PFSK-1 (cell line): ENCODE data around the gene PXT1.

Source experiments
- FOXP2 ChIP-seq: optimal IDR thresholded peaks from 2 replicates; pipeline ENCODE3; 2011; ENCODE audit warnings: borderline replicate concordance, control low read depth, inconsistent platforms; ENCODE audit not compliant: insufficient read depth; ENCODE audit errors: extremely low read length, extremely low read depth
- POLR2AphosphoS5 ChIP-seq: IDR thresholded peaks from 2 replicates; pipeline ENCODE4 v1.6.1; 2012; ENCODE audit warnings: low read depth, mild to moderate bottlenecking, control low read depth, low read length, moderate library complexity
- REST ChIP-seq, 2 experiments: IDR thresholded peaks; 2 replicates each; pipeline versions ENCODE4 v1.6.1 to v1.8.0; 2011 to 2012; ENCODE audit warnings: low read depth in 2 of 2, low read length in 2 of 2, control low read depth in 1 of 2, inconsistent platforms in 1 of 2, mild to moderate bottlenecking in 1 of 2, moderate library complexity in 1 of 2; ENCODE audit not compliant: insufficient read depth in 1 of 2
- SIN3A ChIP-seq: IDR thresholded peaks from 2 replicates; pipeline ENCODE4 v1.6.1; 2012; ENCODE audit warnings: mild to moderate bottlenecking, low read length, moderate library complexity, borderline replicate concordance; ENCODE audit not compliant: insufficient read depth
- TAF1 ChIP-seq: IDR thresholded peaks from 2 replicates; pipeline ENCODE4 v1.6.1; 2012; ENCODE audit warnings: low read length, control low read depth, borderline replicate concordance; ENCODE audit not compliant: insufficient read depth

The PXT1 gene

GRCh38 chr6:36343109-36343680 is 99.5 kb downstream of the PXT1 start:
- no peak for TF ChIP-seq TAF1
- TF ChIP-seq REST (IDR thresholded peaks at IDR 0.05; ENCODE audit: insufficient read depth in 1 of 2, low read depth in 2 of 2, low read length in 2 of 2): no peak
- no peak for TF ChIP-seq FOXP2
- TF ChIP-seq SIN3A: no peak
- TF ChIP-seq POLR2AphosphoS5: no peak

GRCh38 chr6:36340618-36341454 is 101.8 kb downstream of the PXT1 start:
- TF ChIP-seq FOXP2 (no peak), TAF1 (no peak), REST (IDR thresholded peaks at IDR 0.05; ENCODE audit: insufficient read depth in 1 of 2, low read depth in 2 of 2, low read length in 2 of 2) (no peak), SIN3A (no peak), POLR2AphosphoS5 (no peak)
